Stimulated activated CD4-positive, alpha-beta T cell treated with anti-CD3 and anti-CD28 coated beads, Interleukin-12 subunit alpha, Interleukin-12 subunit beta, amount 100 ng/mL, for 4 hours (primary cell): ENCODE measurements around the gene OR10Z1.

ENCODE experiments used
- DNase-seq: peaks from one replicate; pipeline ENCODE4 v3.0.0-alpha.2; 2020

The OR10Z1 gene, protein sequence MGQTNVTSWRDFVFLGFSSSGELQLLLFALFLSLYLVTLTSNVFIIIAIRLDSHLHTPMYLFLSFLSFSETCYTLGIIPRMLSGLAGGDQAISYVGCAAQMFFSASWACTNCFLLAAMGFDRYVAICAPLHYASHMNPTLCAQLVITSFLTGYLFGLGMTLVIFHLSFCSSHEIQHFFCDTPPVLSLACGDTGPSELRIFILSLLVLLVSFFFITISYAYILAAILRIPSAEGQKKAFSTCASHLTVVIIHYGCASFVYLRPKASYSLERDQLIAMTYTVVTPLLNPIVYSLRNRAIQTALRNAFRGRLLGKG

DNA sequence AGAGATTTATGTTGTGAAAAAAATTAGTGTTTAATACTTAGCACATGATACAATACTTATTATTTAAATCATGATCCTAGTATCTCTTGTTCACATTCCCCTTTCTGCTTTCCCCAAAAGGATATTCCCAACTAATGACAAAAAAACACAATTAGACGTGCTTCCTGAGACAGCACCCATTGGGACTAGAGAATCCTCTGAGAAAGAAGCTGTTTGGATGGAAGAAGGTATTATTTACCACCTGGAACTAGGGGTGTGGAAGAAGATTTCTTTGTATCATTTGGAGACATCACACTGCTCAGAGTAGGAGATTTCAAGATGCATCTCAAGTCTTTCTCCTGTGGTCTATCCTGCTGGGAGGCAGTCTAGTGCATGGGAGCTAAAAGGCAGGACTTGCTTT, at the start of gene OR10Z1:
Gene OR10Z1 (plus strand): TSS at position 301 of the 400 bp plus-strand sequence. CDS start 1,171 bp downstream, outside the sequence.
- DNase-seq = no peak

DNA sequence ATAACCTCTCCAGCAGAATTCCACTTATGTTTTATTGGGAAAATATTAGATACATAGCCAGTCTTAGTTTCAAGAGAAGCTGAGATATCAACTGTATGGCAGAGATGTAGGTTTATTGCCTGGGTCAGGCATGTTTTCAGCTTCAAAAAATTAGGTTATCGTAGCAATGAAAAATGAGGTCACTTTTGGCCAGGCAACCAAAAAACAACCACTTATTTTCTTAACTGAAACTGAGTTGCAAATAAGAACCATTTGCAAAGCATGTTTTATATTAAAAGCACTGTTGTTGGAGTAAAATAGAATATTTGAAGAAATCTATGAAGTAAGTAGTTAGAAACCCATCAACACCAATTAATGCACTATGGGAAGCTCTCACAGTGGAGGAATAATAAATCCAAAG, 45.4 kb upstream of the OR10Z1 start:
- DNase-seq = no peak

DNA sequence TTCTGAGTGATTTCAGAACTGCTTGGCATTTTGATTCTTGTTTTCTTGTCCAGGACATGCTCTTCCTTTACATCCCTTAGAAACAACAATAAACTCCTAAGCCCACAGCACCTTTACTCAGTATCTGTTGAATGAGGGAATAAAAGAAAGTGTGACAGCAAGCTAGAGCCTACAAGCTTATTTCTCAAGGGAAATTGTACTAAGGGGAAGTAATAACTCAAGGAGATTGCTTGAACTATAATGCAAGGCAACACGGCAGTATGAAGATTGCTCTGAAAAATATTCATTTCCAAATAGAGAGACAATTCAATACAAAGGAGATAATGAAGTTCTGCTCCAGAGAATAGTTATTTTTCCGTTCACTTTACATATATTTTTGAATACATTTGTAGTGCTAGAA, 41.2 kb upstream of the OR10Z1 start:
- DNase-seq = no peak

DNA sequence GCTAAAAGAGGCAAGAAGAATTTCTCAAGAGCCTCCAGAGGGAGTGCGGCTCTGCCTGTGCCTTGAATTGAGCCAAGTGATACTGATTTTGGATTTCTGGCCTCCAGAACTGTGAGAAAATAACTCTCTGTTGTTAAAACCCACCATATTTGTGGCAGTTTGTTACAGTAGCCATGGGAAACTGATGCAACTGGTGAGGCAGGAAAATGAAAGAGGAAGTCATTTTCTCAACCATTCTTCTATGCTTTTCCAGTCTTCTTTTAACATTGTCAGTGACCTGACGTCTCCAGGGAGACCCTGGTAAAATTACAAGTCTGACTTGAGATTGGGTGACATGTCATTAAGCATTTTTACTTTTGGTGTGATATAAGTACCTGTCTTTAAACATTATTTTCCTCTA, 40.5 kb upstream of the OR10Z1 start:
- no peak for DNase-seq

DNA sequence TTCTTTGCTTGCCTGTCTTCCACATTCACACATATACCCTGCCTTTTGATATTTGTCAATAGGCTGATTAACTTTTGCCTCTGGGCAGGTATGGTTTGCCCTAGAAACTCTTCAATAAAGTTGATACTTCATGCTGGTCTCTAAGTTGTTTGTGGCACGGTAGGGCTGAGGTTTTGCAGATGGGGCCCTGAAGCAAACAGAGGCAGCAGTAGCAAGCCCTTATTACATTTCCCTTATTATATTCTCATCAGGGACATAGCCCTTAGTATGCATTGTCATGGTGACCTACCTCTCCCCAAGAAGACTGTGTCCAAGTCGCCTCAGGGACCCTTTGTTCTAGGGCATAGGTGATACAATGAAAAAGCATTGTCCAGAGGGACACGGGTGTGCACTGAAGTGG, 34.6 kb upstream of the OR10Z1 start, which contains the start of gene OR6P1:
Gene OR6P1 (minus strand): TSS at position 101 of the 400 bp plus-strand sequence. CDS start 6,976 bp downstream, outside the sequence.
- DNase-seq = no peak

DNA sequence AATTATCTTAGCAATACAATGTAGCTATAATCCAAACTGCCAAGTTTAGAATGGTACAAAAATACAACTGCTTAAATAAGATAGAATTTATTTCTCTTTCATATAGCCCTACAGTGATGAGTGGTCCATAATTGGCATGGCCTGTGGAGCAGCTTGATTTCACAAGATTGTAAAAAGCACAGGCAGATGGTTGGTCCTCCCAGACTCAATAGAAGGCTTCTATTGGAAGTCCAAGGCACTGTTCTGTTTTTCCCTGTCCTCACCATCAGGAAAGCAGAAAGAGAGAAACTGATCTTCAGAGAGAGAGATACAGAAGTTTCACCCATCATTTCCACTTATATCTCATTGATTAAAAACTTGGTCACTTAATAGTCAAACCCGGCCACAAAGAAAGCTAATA, 32.8 kb upstream of the OR10Z1 start:
- no peak for DNase-seq

DNA sequence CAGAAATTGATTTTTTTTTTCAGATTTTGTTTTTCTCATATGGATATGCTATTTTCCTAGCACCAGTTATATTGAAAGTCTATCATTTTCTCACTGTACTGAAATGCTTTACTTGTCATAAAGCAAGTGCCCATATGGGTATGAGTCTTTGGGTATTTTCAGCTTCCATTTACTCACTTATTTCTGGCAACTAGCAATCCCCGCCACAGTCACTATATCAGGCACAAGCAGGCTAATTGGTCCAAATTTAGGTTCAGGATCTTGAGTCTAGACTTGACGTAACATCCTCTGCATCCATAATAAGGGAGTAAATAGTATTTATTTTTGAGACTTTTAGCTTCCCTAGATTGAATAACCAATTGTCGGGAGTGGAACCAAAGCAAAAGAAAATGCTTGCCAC, 27.5 kb upstream of the OR10Z1 start:
- DNase-seq = no peak

DNA sequence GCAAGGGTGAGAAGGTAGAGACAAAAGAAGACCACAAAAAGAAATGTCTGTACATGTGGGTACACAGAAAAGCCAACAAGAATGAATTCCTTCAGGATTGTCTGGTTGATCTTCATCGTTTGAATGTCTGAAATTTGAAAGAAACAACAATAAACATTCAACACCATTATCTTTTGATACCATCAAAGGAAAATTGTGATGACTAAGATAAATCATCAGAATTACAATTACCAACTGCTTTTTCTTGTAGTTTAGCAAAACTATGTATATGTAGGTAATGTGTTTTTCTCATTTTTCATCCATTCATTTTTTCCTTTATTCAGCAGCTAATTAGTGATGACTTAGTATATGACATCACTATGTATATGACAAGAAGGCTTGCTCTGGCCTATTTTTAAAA, 25.3 kb upstream of the OR10Z1 start, which contains the start of gene OR10X1:
Gene OR10X1 (minus strand): TSS at position 167 of the 400 bp plus-strand sequence. CDS start 0 bp downstream, at position 167.
- no peak for DNase-seq

DNA sequence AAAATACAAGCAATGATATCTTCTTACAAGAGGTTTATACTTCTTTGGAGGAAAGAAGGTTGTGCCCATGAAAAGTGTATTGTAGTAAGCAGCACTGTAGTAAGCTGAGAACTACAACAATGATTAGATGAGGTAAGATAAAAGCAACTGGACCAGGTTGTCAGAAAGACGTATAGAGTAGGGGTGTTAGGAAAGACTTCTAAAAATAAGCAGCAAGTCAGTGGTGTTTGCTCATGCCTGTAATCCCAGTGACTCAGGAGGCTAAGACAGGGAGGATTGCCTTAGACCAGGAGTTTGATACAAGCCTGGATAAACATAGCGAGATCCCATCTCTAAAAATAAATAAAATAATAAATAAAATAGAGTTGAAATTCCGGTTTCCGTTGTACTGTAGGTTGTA, 21.1 kb upstream of the OR10Z1 start:
- DNase-seq = no peak

DNA sequence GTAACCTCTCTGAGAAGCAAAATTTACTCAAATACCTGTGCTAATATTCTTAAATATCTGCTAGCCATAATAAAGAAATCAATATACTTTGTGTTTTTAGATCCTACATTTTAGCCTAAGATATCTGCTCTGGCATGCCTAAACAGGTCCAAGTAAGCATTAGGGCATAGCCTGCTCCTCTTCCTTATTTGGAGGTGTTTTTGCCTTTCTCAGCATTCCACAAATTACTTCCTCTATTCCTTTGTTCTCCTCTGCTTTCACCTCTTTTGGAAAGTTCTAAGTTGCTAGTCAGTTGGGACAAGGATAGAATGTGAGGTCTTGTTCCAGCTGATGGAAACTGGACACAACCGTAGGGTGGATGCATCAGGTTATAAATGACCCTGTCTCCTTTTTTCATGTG, 18.1 kb upstream of the OR10Z1 start:
- no peak for DNase-seq

DNA sequence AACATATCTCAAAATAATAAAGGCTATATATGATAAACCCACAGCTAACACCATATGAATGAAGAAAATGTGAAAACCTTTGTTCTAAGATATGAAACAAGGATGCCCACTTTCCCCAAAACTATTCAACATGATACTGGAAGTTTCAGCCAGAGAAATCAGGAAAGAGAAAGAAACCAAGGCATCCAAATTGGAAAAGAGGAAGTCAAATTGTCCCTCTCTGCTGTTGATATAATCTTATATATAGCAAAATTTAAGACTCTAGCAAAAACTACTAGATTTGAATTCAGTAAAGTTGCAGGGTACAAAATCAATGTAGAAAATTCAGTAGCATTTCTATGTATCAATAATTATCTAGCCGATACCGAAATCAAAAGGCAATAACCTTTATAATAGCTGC, 4.3 kb upstream of the OR10Z1 start:
- no peak for DNase-seq

DNA sequence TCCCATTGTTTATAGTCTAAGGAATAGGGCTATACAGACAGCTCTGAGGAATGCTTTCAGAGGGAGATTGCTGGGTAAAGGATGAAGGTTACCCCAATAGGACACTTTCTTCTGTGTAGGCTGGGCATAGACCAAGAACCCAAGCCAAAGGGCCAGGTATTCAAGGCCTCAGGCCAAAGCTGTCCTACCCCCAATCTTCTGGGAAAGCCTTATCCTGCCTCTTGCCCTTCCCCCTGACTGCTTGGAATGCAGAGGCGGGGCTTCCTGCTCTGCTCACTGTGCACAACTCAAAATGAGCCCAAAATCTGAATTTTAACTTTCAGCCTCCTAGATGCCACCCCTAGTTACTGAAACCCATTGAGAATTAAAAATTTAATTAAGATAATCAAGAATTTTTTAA, 2.2 kb downstream of the OR10Z1 start:
- DNase-seq = no peak

DNA sequence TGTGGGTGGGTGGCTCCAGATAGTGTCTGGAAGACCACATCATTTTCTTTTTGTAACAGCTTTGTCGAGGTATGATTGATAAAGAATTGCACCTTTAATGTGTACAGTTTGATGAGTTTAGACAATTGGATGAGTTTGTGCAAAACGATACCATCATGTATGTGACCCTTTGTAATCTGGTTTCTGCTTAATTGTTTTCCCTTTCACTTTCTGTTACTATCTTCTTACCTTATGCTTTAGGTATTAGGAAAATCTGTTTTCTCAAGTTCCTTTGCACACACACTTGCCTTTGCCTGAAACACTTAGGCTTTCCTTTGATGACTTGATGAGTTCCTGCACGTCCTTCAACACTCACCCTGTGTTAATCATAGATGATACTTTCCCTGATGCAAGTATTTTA, 6.8 kb downstream of the OR10Z1 start:
- no peak for DNase-seq

DNA sequence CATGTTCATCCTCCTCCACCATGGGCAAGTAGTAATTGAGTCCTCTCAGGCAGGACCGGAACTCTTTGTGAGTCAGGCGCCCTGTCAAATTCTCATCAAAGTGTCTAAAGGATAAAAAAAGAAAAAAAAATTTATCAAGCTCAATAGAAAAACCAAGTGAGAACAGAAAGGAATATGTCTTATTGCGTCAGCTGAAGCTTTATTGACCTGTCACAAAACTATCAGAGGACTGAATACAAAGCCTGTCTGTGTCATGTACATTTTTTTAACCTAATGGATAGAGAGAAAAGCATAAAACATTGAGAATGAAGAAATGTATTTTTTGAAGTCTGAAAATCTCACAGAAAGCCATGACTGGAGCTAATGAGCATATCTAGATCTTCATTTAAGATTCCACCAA, 8.7 kb downstream of the OR10Z1 start:
- no peak for DNase-seq

DNA sequence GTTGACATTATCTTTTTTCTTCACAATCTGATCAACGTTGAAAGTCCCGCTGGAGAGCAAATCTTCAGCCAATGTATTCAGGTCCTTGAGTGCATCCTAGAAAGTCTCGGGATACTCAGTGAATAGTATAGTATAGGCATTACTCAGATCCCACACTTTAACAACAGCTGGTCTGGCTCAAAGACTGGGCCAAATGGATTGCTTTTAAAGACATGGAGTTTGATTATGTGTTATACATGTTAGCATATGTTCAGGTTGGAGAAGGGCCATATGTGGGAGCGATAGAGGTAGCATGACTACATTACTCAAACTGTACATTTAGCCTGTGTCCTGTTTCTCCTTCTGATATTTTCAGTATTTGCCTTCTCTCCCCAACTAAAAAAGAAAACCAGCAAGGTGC, 33.1 kb downstream of the OR10Z1 start:
- DNase-seq = no peak

DNA sequence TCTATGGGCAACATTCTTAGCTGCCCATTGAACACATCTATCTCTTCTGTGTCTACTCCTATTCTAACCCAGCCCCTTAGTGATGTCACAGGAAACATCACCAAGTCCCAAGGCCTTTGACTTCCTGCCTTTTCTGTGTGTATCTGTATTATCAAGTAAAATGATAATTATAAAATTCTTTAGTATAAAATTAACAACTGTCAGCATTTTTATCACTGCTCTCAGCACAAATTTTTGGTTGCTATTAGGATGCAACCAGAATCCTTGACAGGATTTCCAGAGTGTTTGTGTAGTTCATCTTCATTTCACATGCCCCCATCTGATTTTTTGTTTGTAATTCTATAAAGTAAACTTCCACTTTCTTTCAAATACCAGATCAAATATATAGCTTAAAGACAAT, 33.8 kb downstream of the OR10Z1 start:
- no peak for DNase-seq

DNA sequence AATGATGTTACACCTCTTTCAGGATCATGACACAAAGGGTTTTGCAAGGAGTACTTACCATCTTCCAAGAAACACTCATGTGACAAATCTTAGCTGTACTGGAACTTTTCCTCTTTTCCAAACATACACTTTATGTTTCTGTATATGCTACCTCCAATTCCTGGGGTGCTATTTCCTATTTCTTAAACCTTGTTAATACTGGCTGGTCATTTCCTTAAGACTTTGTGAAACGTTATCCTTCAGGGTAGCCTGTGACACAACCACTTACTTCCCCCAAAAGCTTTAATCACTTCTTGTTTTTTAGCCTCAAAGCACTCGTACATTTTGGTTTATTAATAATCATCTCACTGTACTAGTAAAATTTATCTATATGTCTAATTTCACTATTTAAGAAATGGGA, 39.4 kb downstream of the OR10Z1 start:
- no peak for DNase-seq

DNA sequence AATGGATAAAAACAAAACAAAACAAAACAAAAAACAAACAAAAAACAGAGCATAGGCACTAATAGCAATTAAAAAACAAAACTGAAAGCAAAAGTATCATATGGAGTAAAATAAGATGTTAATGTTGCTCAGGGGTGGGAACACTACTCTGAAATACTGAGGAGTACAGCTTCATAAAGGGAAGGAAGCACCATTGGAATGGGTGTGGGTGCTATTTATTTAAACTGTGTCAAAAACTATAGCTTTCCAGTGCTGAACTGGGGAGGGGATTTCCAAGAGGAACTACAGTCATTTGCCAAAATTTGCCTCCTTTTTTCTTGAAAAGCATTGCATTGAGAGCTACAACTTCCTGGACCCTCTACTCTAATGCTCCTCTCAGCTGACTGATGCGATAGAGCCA, 41.4 kb downstream of the OR10Z1 start:
- no peak for DNase-seq

DNA sequence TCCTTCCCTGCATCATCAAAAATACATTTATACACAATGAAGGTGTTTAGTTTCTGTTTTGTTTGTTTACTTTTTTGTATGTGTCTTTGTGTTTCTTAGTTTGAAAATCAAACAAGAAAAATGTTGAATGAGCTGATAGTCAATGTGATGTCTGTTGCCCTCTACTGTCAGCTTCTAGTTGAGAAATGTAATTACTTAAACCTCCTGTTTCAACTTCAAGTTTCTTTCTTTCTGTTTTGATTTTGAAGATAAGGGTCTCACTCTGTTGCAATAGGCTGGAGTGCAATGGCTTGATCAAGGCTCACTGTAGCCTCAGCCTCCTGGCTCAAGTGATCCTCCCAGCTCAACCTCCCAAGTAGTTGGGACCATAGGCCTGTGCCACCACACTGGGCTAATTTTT, 44.0 kb downstream of the OR10Z1 start:
- no peak for DNase-seq

DNA sequence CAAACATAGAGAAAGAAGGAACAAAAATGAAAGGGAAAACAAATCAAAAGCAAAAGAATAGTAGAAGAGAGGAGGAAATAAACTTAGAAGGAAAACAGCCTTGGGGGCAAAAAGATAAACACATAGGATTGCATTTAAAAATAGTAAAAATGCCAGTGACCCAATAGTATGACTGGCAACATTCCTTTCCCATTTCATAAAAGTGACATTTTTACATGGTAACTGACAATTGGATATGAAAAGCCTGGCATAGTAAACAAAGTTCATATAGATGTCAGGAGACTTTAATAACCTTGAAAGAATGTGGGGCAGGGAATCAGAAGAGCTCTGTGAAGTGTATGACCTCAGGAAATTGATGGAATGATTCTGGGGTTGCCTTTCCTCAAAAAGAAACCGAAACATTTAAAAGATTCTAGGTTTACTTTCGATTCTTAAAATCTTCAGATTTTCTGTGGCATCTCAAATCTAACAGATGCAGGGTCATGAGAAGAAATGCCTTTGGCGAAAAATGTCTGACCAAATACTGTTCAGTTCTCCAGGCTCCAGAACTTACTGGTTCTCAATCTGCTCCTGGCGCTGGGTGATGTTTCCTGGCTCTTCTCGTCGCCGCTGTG, 47.8 kb downstream of the OR10Z1 start:
- no peak for DNase-seq

DNA sequence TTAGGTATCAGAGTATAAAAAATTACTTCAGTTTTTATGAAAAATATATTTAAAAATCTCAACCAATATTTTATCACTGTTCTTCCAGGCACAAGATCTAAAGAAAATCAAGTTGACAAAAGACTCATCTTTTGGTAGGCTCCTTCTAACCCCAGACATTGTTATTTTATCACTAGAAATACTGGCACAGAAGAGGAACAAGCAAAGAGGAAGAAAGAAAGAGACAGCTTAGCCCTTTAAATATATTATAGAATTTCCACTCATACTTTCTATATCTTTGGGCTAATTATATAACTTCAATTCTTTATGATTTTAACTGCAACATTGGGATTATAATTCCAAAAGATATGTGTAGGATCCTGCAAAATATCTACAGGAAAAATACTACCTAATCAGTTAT, 49.0 kb downstream of the OR10Z1 start:
- no peak for DNase-seq

DNA sequence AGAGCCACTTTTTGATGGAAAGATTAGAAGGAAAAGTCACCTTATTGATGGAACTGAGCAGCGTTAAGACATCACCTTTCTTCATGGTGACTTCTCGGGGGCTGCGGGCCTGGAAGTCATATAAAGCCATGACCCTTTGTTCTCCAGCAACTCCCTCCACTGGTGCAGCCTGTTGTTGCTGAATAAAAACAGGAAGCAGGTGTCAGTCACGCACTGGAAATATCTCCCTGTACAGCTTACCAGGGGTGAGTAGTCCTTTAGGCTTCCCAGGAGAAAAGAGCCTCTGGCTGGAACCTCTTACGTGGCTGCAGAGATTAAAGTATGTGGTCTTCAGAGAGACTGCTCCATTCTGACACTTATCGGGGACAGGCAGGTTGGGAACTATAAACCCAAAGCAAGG, 49.5 kb downstream of the OR10Z1 start:
- no peak for DNase-seq
